ENCODE data around the gene ALPG. TPM values are rescaled to one million over a fixed set of nuclear protein-coding genes. Genes with fewer than 3 reads are reported as not detected.

The ALPG gene
- total RNA-seq, 1 donor from 2014 or later = not detected

Other genes with a start within 250 kb of the ALPG start
- gene ALPP, start 28.1 kb upstream of the ALPG start, total RNA-seq = not detected in 3 replicates
- not detected in 3 replicates for gene ALPI, start 49.3 kb downstream of the ALPG start, total RNA-seq
- gene ECEL1, start 81.0 kb downstream of the ALPG start, total RNA-seq = 8.8 to 9.7 TPM (median 9.5 TPM) in 3 replicates
- 0.09 TPM in 1 of 3 replicates, not detected in the others for gene PRSS56, start 113.5 kb downstream of the ALPG start, total RNA-seq
- gene CHRND, start 119.3 kb downstream of the ALPG start, total RNA-seq = not detected in 3 replicates
- gene CHRNG, start 132.8 kb downstream of the ALPG start, total RNA-seq = 0.11 TPM in 1 of 3 replicates, not detected in the others
- gene TIGD1, start 143.7 kb downstream of the ALPG start, total RNA-seq = 11.0 to 12.2 TPM (median 11.2 TPM) in 3 replicates
- 72.2 to 78.3 TPM (median 72.5 TPM) in 3 replicates for gene EIF4E2, start 143.8 kb downstream of the ALPG start, total RNA-seq
- gene EFHD1, start 226.8 kb downstream of the ALPG start, total RNA-seq = 5.3 to 5.6 TPM (median 5.4 TPM) in 3 replicates

Measured in mesothelial cell of epicardium (in vitro differentiated cells).